Peyer's patch (tissue), 4 donors: ENCODE data around the gene HYDIN. TPM values are rescaled to one million over a fixed set of nuclear protein-coding genes. Genes with fewer than 3 reads are reported as not detected.

ENCODE experiments used
- DNase-seq, 3 donors: peaks; one replicate each; pipeline ENCODE4 v3.0.0-alpha.2; 2017 to 2019
- H3K27ac ChIP-seq, 4 donors: fragments of 200-600 bp; sonication (generic); one replicate each; pipeline ENCODE4 v1.5.1; 2016 to 2019
- H3K27me3 ChIP-seq, 2 donors: fragments of 200-600 bp; sonication (generic); one replicate each; pipeline ENCODE4 v1.5.1; 2019
- H3K36me3 ChIP-seq, 3 donors: fragments of 200-600 bp; sonication (generic); one replicate each; pipeline ENCODE4 v1.5.1; 2016 to 2019
- H3K4me1 ChIP-seq, 4 donors: fragments of 200-600 bp; sonication (generic); one replicate each; pipeline ENCODE4 v1.5.1; 2016 to 2019
- H3K4me3 ChIP-seq, 4 donors: fragments of 200-600 bp; sonication (generic); 1 replicate in 3 of 4; 2 replicates in 1 of 4; pipeline ENCODE4 v1.5.1; 2016 to 2019; ENCODE audit warnings: mild to moderate bottlenecking in 1 of 4
- H3K9me3 ChIP-seq, 4 donors: fragments of 200-600 bp; sonication (generic); one replicate each; pipeline ENCODE4 v1.5.1; 2016 to 2019; ENCODE audit warnings: mild to moderate bottlenecking in 1 of 4
- CTCF ChIP-seq, 6 experiments: fragments of 450-650 bp in 4 of 6; fragments of 200-600 bp in 2 of 6; sonication (generic) in 1 of 6; IDR thresholded peaks; one replicate each; pipeline ENCODE4 v1.5.1; 2017 to 2019; ENCODE audit warnings: antibody characterized with exemption in 6 of 6, mild to moderate bottlenecking in 3 of 6, moderate library complexity in 1 of 6
- POLR2A ChIP-seq, 2 donors: fragments of 450-650 bp; IDR thresholded peaks; one replicate each; pipeline ENCODE4 v1.5.1; 2017; ENCODE audit warnings: antibody characterized with exemption in 2 of 2, mild to moderate bottlenecking in 2 of 2, moderate library complexity in 2 of 2
- total RNA-seq, 4 donors: library from RNA; depleted of rRNA; stranded (reverse); fragments of >200 nt; gene quantifications; one replicate each; pipeline ENCODE4 v1.1.0, GENCODE V29; 2016

The HYDIN gene
- total RNA-seq, 4 donors from 2014 or later: 0.35 to 4.6 (median 3.3) TPM; not detected in 1

DNA sequence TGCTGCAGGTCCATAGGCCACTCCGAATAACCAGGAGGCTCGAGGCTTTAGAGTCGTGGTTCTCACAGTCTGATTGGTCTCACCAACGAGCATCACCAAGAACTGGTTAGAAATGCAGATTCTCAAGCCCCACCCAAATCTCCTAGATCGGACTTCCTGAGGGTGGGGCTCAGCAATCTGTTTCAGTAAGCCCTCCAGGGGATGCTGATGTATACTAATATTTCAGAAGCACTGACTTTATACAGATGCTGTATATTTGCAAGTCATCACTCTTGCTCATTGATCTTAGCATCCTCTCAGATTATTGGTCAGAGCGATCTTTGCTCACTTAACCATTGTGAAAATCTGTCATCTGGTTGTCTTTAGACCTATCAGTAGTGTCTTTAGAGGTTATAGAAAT lies 425.1 kb downstream of the HYDIN start:
- Histone ChIP-seq H3K27ac (no peak overlapping the region), H3K9me3 (no peaks in the 10 kb centered on the region), H3K4me3 (no peak overlapping the region), H3K36me3 (no peaks in the 10 kb centered on the region), H3K27me3 (no peaks in the 10 kb centered on the region), H3K4me1 (peaks cover 0 to 2% (median 1%) of the 10 kb centered on the region in 4 donors)
- TF ChIP-seq POLR2A (IDR thresholded peaks at IDR 0.05): no peak
- no peak for TF ChIP-seq CTCF (IDR thresholded peaks at IDR 0.05)
- no peak for DNase-seq

DNA sequence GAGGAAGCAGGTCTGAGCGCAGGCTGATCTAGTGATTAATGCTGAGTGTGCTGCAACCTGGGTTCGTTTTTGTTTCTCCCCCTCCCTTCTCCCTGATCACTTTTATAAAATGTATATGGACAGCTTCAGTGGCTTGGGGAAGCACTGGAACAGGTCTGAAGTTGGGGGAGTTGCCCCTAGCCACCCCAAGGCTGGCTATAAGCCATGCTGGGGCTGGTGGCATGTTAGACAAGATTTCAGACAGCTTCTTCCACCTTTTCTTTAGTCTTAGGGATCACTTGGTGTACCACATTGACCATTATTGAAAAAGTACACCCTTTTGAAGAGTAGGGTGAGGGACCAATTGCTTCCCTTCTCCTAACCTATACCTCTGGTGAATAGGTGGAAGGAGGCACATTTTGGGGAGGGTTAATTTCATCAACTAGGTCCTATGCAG lies 425.8 kb downstream of the HYDIN start:
- Histone ChIP-seq H3K36me3 (no peaks in the 10 kb centered on the region), H3K9me3 (no peaks in the 10 kb centered on the region), H3K4me1 (peaks cover 0 to 7% (median 6%) of the 10 kb centered on the region in 4 donors), H3K4me3 (no peak overlapping the region), H3K27ac (no peak overlapping the region), H3K27me3 (no peaks in the 10 kb centered on the region)
- TF ChIP-seq CTCF (IDR thresholded peaks at IDR 0.05) (no peak), POLR2A (IDR thresholded peaks at IDR 0.05) (no peak)
- DNase-seq: no peak

DNA sequence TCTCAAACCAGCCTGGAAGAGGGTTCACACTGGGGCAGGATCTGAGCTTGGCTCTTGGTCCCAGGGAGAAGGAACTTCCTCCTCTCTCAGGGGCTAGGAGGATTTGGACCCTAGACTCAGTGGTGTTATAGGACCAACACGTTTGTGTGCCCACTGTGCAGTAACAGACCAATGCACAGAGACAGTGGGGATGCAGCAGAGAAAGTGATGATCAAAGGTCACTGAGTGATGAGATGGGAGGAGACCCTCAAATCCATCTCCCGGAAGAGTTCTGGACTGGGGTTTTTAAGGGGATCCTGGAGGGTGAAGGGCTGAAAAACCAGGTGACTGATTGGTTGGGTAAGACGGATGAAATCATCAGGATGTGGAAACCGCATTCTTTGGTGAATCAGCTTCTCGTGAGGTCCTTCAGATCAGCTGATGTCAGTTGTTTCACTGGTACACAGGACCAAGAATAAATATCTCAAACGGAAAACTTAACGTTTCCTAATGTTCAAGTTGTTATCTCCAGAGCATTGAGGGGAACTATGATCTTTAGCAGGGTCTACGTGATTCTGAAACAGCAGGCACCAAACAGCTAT lies 426.3 kb downstream of the HYDIN start:
- H3K4me3 ChIP-seq: no peak overlapping the region
- H3K4me1 ChIP-seq: peaks cover 0 to 12% (median 6%) of the 10 kb centered on the region in 4 donors
- no peaks in the 10 kb centered on the region for H3K9me3 ChIP-seq
- H3K36me3 ChIP-seq: no peaks in the 10 kb centered on the region
- TF ChIP-seq POLR2A (IDR thresholded peaks at IDR 0.05) (no peak), CTCF (IDR thresholded peaks at IDR 0.05) (no peak)
- DNase-seq: no peak
- no peak overlapping the region for H3K27ac ChIP-seq
- H3K27me3 ChIP-seq: no peaks in the 10 kb centered on the region

DNA sequence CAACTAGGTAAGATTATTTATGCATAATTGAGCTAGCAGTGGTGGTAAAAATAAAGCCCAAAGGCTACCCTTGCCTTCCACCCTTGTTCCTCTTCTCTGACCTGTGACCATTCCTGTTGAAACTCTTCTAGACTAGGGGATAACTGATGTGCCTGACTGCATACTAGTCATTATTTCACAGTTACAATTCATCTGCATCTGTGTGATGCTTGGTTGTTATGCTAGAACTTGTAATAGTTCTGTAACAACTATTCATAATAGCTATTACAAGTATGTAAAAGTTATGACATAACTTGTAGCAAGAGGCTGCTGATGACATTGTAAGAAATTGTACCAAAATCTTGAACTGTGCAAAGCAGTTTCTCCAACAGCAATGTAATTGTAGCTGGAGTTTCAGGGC lies 427.2 kb downstream of the HYDIN start:
- Histone ChIP-seq H3K36me3 (no peaks in the 10 kb centered on the region), H3K4me1 (peaks cover 0 to 17% (median 6%) of the 10 kb centered on the region in 4 donors)
- TF ChIP-seq CTCF (IDR thresholded peaks at IDR 0.05): no peak
- no peak for TF ChIP-seq POLR2A (IDR thresholded peaks at IDR 0.05)

GRCh38 chr16:70801611-70802010 lies 428.9 kb downstream of the HYDIN start:
- peaks cover 0 to 3% (median 0%) of the 10 kb centered on the region in 3 donors for H3K36me3 ChIP-seq
- no peak for TF ChIP-seq POLR2A (IDR thresholded peaks at IDR 0.05)
- no peak for TF ChIP-seq CTCF (IDR thresholded peaks at IDR 0.05)
- no peak overlapping the region for H3K27ac ChIP-seq
- H3K27me3 ChIP-seq: no peaks in the 10 kb centered on the region
- no peak overlapping the region for H3K4me3 ChIP-seq
- H3K9me3 ChIP-seq: no peaks in the 10 kb centered on the region
- no peak for DNase-seq
- H3K4me1 ChIP-seq: peaks cover 0 to 17% (median 6%) of the 10 kb centered on the region in 4 donors

More for the DNA sequence above, 427.2 kb downstream of the HYDIN start:
- Histone ChIP-seq H3K4me3 (no peak overlapping the region), H3K9me3 (no peaks in the 10 kb centered on the region), H3K27ac (no peak overlapping the region), H3K27me3 (no peaks in the 10 kb centered on the region)
- DNase-seq: no peak
